Measurements from ENCODE around the gene VSIG4. TPM values are rescaled to one million over a fixed set of nuclear protein-coding genes. Genes with fewer than 3 reads are reported as not detected.

Gene VSIG4
- total RNA-seq, 1 donor from 2014 or later, result 37.1 TPM

DNA sequence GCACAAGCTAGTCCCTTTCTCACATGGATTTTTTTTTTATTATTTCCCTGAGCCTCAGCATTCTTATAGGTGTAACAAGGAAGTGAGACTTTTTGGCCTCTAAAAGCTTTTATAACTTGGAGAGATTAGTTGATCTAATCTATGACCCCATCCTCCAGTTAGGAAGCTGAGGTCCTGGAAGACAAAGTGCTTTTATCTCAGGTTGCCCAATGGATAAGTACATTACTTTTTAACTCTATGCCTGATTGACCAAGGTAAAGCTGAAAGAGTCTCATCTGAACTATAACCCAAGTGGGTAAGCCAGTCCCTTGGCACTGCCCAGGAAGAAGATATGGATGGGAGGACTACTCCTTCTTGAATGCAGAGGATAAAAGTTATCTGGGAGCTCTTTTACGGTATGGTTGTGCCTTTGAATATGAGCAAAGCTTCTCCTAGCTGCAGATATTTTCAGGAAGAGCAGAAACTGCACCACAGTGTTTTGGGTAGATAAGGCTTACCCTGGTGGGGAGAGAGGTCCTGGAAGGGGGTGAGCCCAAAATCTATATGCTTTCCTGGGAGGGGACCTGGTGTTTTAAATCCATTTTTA, 40.2 kb downstream of the VSIG4 start:
- Histone ChIP-seq H3K9ac (ENCODE audit: low read depth in 1 of 3, low read length in 3 of 3) (no peak overlapping the region), H3K4me3 (ENCODE audit: low read length in 3 of 3) (no peak overlapping the region), H3K9me3 (ENCODE audit: control insufficient read depth in 3 of 3, low read length in 3 of 3) (no peaks in the 10 kb centered on the region), H3K4me1 (ENCODE audit: control insufficient read depth in 3 of 3, insufficient read depth in 3 of 3, low read length in 3 of 3) (no peaks in the 10 kb centered on the region), H3K36me3 (ENCODE audit: control insufficient read depth in 3 of 3, insufficient read depth in 3 of 3, low read length in 3 of 3) (no peaks in the 10 kb centered on the region), H3K27ac (ENCODE audit: low read depth, low read length) (no peak overlapping the region), H3K27me3 (ENCODE audit: control insufficient read depth in 3 of 3, insufficient read depth in 3 of 3, low read length in 3 of 3) (peaks cover 0 to 3% (median 0%) of the 10 kb centered on the region in 3 donors)

DNA sequence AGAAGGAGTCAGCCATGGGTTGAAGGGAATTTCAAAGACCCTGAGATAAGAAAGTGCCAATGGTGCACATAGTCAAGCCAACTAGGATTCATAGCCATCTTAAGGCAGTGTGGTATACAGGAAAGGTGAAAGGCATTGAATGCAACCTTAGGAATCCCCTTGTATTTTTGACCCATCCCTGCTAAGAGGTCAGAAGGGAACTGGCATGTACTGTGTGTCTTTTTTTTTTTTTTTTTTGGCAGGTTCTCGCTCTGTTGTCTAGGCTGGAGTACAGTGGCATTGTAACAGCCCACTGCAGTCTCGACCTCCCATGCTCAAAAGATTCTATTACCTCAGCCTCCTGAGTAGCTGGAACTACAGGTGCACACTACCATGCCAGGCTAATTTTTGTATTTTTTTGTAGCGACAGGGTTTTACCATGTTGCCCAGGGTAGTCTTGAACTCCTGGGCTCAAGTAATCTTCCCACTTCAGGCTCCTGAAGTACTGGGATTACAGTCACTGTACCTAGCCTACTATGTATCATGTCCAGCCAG, 40.8 kb downstream of the VSIG4 start:
- H3K9me3 ChIP-seq (ENCODE audit: control insufficient read depth in 3 of 3, low read length in 3 of 3), result no peaks in the 10 kb centered on the region
- H3K27ac ChIP-seq (ENCODE audit: low read depth, low read length), result no peak overlapping the region
- H3K4me3 ChIP-seq (ENCODE audit: low read length in 3 of 3), result no peak overlapping the region
- H3K9ac ChIP-seq (ENCODE audit: low read depth in 1 of 3, low read length in 3 of 3), result no peak overlapping the region
- H3K27me3 ChIP-seq (ENCODE audit: control insufficient read depth in 3 of 3, insufficient read depth in 3 of 3, low read length in 3 of 3), result peaks cover 0 to 3% (median 0%) of the 10 kb centered on the region in 3 donors
- H3K36me3 ChIP-seq (ENCODE audit: control insufficient read depth in 3 of 3, insufficient read depth in 3 of 3, low read length in 3 of 3), result no peaks in the 10 kb centered on the region
- H3K4me1 ChIP-seq (ENCODE audit: control insufficient read depth in 3 of 3, insufficient read depth in 3 of 3, low read length in 3 of 3), result no peaks in the 10 kb centered on the region

DNA sequence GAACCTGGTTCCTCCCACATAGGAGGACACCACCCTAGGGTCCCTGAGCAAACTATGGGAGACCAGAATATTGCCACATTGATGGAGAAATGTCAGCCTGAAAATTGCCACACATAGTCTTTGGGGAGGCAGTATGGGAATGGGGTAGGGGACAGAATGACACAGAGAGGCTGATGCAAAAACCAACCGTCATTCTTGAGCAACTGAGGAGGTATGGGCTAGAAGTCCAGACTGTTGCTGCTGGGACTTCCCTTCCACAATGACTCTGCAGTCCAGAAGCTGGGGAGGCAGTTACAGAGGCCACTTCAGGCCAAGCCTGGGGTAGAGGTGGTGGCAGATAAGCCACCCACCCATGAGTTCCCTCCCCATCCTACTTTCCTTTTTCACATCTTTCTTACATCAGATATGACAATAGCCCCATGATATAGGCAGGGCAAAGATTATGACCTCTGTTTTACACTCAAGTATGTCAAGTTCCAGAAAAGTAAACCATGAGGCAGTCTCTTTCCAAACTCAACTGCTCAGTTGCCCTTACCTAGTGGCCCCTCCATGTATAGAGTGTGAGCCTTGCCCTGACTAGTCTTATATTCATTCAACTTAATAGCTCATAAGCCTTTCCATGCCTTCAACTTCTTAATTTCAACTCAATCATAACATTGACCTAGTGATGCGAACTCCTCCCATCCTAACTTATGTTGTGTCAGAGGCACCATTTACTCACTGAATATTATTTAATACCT, 41.7 kb downstream of the VSIG4 start:
- Histone ChIP-seq H3K27me3 (ENCODE audit: control insufficient read depth in 3 of 3, insufficient read depth in 3 of 3, low read length in 3 of 3) (no peaks in the 10 kb centered on the region), H3K36me3 (ENCODE audit: control insufficient read depth in 3 of 3, insufficient read depth in 3 of 3, low read length in 3 of 3) (no peaks in the 10 kb centered on the region), H3K9ac (ENCODE audit: low read depth in 1 of 3, low read length in 3 of 3) (no peak overlapping the region), H3K27ac (ENCODE audit: low read depth, low read length) (no peak overlapping the region), H3K4me3 (ENCODE audit: low read length in 3 of 3) (no peak overlapping the region), H3K9me3 (ENCODE audit: control insufficient read depth in 3 of 3, low read length in 3 of 3) (no peaks in the 10 kb centered on the region), H3K4me1 (ENCODE audit: control insufficient read depth in 3 of 3, insufficient read depth in 3 of 3, low read length in 3 of 3) (no peaks in the 10 kb centered on the region)

GRCh38 chrX:65994519-65995506, 45.1 kb downstream of the VSIG4 start:
- no peak overlapping the region for H3K9ac ChIP-seq (ENCODE audit: low read depth in 1 of 3, low read length in 3 of 3)

GRCh38 chrX:65993915-65994460, 45.9 kb downstream of the VSIG4 start:
- Histone ChIP-seq H3K4me1 (ENCODE audit: control insufficient read depth in 3 of 3, insufficient read depth in 3 of 3, low read length in 3 of 3) (no peaks in the 10 kb centered on the region), H3K9me3 (ENCODE audit: control insufficient read depth in 3 of 3, low read length in 3 of 3) (no peaks in the 10 kb centered on the region), H3K9ac (ENCODE audit: low read depth in 1 of 3, low read length in 3 of 3) (no peak overlapping the region), H3K36me3 (ENCODE audit: control insufficient read depth in 3 of 3, insufficient read depth in 3 of 3, low read length in 3 of 3) (no peaks in the 10 kb centered on the region), H3K27me3 (ENCODE audit: control insufficient read depth in 3 of 3, insufficient read depth in 3 of 3, low read length in 3 of 3) (no peaks in the 10 kb centered on the region), H3K27ac (ENCODE audit: low read depth, low read length) (no peak overlapping the region), H3K4me3 (ENCODE audit: low read length in 3 of 3) (no peak overlapping the region)

More at GRCh38 chrX:65994519-65995506, 45.1 kb downstream of the VSIG4 start:
- no peaks in the 10 kb centered on the region for H3K36me3 ChIP-seq (ENCODE audit: control insufficient read depth in 3 of 3, insufficient read depth in 3 of 3, low read length in 3 of 3)
- no peak overlapping the region for H3K4me3 ChIP-seq (ENCODE audit: low read length in 3 of 3)
- H3K9me3 ChIP-seq (ENCODE audit: control insufficient read depth in 3 of 3, low read length in 3 of 3), result no peaks in the 10 kb centered on the region
- H3K4me1 ChIP-seq (ENCODE audit: control insufficient read depth in 3 of 3, insufficient read depth in 3 of 3, low read length in 3 of 3), result no peaks in the 10 kb centered on the region
- no peak overlapping the region for H3K27ac ChIP-seq (ENCODE audit: low read depth, low read length)
- no peaks in the 10 kb centered on the region for H3K27me3 ChIP-seq (ENCODE audit: control insufficient read depth in 3 of 3, insufficient read depth in 3 of 3, low read length in 3 of 3)

DNA sequence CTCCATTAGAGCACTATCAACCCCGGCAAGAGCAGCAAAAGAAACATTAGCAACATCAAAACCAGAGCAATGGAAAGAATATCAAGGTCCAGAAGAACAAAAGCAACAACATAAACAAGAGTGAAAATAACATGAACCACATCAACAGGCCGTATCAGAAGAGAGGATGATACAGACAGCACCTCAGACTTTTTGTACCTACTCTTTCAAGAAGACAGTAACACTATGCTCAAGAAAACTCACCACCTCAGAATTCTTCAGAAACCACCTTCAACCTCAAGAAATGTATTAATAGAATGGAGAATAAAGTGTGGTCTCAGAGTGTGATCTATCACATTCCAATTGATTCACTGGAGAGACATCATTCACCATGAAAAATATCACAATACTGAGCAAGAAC, 46.5 kb downstream of the VSIG4 start:
- H3K9ac ChIP-seq (ENCODE audit: low read depth in 1 of 3, low read length in 3 of 3), result no peak overlapping the region
- no peak overlapping the region for H3K27ac ChIP-seq (ENCODE audit: low read depth, low read length)
- H3K36me3 ChIP-seq (ENCODE audit: control insufficient read depth in 3 of 3, insufficient read depth in 3 of 3, low read length in 3 of 3), result no peaks in the 10 kb centered on the region
- H3K4me3 ChIP-seq (ENCODE audit: low read length in 3 of 3), result no peak overlapping the region
- no peaks in the 10 kb centered on the region for H3K4me1 ChIP-seq (ENCODE audit: control insufficient read depth in 3 of 3, insufficient read depth in 3 of 3, low read length in 3 of 3)
- H3K27me3 ChIP-seq (ENCODE audit: control insufficient read depth in 3 of 3, insufficient read depth in 3 of 3, low read length in 3 of 3), result no peaks in the 10 kb centered on the region
- no peaks in the 10 kb centered on the region for H3K9me3 ChIP-seq (ENCODE audit: control insufficient read depth in 3 of 3, low read length in 3 of 3)

DNA sequence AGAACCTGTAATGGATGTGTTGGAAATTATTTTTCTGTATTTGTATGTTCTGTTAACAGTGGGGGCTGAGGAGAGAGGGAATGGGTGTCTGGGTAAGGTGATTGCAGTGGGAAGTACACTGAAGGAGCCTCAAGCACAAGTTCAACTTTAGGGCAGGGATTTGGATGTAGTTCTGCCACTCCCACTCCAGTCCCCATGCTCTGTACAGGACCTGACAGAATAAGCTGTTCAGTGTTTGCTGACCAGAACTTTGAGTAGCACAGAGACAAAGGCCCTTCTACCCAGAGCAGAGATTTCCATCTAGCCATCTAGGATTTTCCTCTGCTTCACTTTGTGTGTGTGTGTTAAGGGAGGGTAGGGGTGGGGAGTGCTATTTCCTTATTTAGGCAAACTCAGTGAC, 49.2 kb downstream of the VSIG4 start:
- Histone ChIP-seq H3K4me1 (ENCODE audit: control insufficient read depth in 3 of 3, insufficient read depth in 3 of 3, low read length in 3 of 3) (no peaks in the 10 kb centered on the region), H3K9ac (ENCODE audit: low read depth in 1 of 3, low read length in 3 of 3) (no peak overlapping the region), H3K36me3 (ENCODE audit: control insufficient read depth in 3 of 3, insufficient read depth in 3 of 3, low read length in 3 of 3) (no peaks in the 10 kb centered on the region), H3K4me3 (ENCODE audit: low read length in 3 of 3) (no peak overlapping the region), H3K27me3 (ENCODE audit: control insufficient read depth in 3 of 3, insufficient read depth in 3 of 3, low read length in 3 of 3) (no peaks in the 10 kb centered on the region), H3K9me3 (ENCODE audit: control insufficient read depth in 3 of 3, low read length in 3 of 3) (no peaks in the 10 kb centered on the region), H3K27ac (ENCODE audit: low read depth, low read length) (no peak overlapping the region)

DNA sequence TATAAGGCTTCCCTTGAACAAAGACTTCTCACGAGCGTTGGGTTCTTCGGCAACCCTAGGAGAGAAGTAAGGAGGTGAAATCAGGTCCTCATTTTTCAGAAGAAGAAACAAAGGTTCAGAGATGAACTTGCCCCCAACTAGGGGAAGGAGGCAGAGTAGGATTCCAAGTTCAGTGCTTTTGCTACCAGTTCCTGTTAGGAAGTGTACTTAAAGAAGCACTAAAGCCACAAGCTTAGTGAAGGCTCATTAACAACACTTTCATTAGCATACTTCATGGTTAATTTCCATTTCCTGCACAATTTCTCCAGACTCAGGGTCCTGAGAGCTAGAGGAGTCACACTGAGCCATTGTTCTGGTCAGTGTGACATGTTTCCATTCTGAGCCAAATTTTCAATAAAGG, 52.1 kb downstream of the VSIG4 start:
- Histone ChIP-seq H3K27me3 (ENCODE audit: control insufficient read depth in 3 of 3, insufficient read depth in 3 of 3, low read length in 3 of 3) (no peaks in the 10 kb centered on the region), H3K27ac (ENCODE audit: low read depth, low read length) (no peak overlapping the region), H3K9ac (ENCODE audit: low read depth in 1 of 3, low read length in 3 of 3) (no peak overlapping the region), H3K4me3 (ENCODE audit: low read length in 3 of 3) (no peak overlapping the region), H3K9me3 (ENCODE audit: control insufficient read depth in 3 of 3, low read length in 3 of 3) (no peaks in the 10 kb centered on the region), H3K36me3 (ENCODE audit: control insufficient read depth in 3 of 3, insufficient read depth in 3 of 3, low read length in 3 of 3) (no peaks in the 10 kb centered on the region), H3K4me1 (ENCODE audit: control insufficient read depth in 3 of 3, insufficient read depth in 3 of 3, low read length in 3 of 3) (no peaks in the 10 kb centered on the region)

- no peaks in the 10 kb centered on the region for H3K27me3 ChIP-seq (ENCODE audit: control insufficient read depth in 3 of 3, insufficient read depth in 3 of 3, low read length in 3 of 3)
- H3K9ac ChIP-seq (ENCODE audit: low read depth in 1 of 3, low read length in 3 of 3), result no peak overlapping the region
- H3K9me3 ChIP-seq (ENCODE audit: control insufficient read depth in 3 of 3, low read length in 3 of 3), result no peaks in the 10 kb centered on the region
- no peak overlapping the region for H3K4me3 ChIP-seq (ENCODE audit: low read length in 3 of 3)
- H3K4me1 ChIP-seq (ENCODE audit: control insufficient read depth in 3 of 3, insufficient read depth in 3 of 3, low read length in 3 of 3), result no peaks in the 10 kb centered on the region
- no peaks in the 10 kb centered on the region for H3K36me3 ChIP-seq (ENCODE audit: control insufficient read depth in 3 of 3, insufficient read depth in 3 of 3, low read length in 3 of 3)
- H3K27ac ChIP-seq (ENCODE audit: low read depth, low read length), result no peak overlapping the region
Observed at GRCh38 chrX:65985922-65986588, 53.8 kb downstream of the VSIG4 start.
